ENCODE results near the gene TCEANC2. TPM values are rescaled to one million over a fixed set of nuclear protein-coding genes. Genes with fewer than 3 reads are reported as not detected.
"Not testable (repeated sequence)": the region's sequence is repeated elsewhere in the genome, so short reads cannot be mapped to it uniquely, and the experiment has no call there.

TCEANC2 gene
- polyA plus RNA-seq, 1 donor from 2014 or later: 7.8 TPM

- not testable (repeated sequence) for H3K27ac Mint-ChIP-seq, H3K27me3 Mint-ChIP-seq, H3K9me3 Mint-ChIP-seq, H3K36me3 Mint-ChIP-seq
- Mint-ChIP-seq H3K4me1 (peaks cover 14 to 42% (median 36%) of the 10 kb centered on the region in 3 donors), H3K4me3 (peak overlapping the region in 2 of 4 donors; percentile 28 to 52)
Measured at GRCh38 chr1:54050435-54050834, 3.0 kb upstream of the TCEANC2 start.

DNA sequence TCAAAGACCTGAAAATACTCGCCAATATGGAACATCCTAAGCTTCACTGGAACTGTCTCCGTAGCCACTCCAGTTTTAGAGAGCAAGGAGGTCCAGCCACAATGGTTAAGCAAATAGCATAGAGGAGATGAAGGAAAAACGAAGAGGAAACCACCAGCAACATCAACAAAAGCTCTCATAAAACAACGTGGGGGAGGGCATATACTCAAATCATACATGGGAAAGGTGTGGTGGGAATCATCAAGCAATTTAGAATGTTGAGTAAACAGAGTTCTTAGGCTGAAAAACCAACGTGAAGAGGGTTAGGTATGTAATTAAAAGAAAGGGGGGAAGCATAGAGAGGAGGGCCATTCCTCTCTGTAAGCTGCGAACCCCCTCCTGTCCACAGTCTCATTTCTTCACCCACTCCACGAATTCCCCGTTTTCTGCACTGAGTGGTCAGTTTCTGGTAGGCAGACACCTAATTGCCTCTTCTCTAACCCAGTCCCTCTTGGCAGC, 1.4 kb upstream of the TCEANC2 start:
- H3K4me1 Mint-ChIP-seq: peaks cover 19 to 44% (median 30%) of the 10 kb centered on the region in 3 donors
- no peaks in the 10 kb centered on the region for H3K27me3 Mint-ChIP-seq
- no peak overlapping the region for H3K27ac Mint-ChIP-seq
- H3K4me3 Mint-ChIP-seq: no peak overlapping the region
- no peaks in the 10 kb centered on the region for H3K36me3 Mint-ChIP-seq
- H3K9me3 Mint-ChIP-seq: no peaks in the 10 kb centered on the region

DNA sequence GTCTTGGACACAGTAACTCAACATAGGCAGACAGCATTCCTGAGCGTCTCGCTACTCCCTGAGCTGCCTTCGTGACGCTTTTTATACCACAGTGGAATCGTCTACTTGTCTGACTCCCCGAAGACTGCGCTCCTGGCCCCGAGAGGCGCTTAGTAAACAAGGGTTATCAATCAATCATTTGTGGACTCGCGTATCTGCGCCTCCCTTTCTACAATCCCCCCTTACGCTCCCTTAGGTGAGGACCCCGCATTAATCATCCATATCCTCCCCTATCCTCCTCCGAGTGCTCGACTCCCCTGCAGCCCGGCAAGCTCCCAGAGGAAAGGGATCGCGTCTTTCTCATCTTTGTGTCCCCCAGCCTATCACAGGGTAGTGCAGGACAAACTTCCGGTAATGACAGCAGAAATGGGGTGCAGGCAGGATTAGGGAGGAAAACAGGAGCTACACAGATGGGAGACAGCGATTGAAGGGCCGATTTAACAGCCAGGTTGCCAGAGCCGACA, 926 bp upstream of the TCEANC2 start:
- Mint-ChIP-seq H3K27me3 (no peaks in the 10 kb centered on the region), H3K4me1 (peaks cover 15 to 40% (median 26%) of the 10 kb centered on the region in 3 donors), H3K27ac (no peak overlapping the region), H3K9me3 (no peaks in the 10 kb centered on the region), H3K4me3 (no peak overlapping the region), H3K36me3 (peaks cover 2% of the 10 kb centered on the region)

DNA sequence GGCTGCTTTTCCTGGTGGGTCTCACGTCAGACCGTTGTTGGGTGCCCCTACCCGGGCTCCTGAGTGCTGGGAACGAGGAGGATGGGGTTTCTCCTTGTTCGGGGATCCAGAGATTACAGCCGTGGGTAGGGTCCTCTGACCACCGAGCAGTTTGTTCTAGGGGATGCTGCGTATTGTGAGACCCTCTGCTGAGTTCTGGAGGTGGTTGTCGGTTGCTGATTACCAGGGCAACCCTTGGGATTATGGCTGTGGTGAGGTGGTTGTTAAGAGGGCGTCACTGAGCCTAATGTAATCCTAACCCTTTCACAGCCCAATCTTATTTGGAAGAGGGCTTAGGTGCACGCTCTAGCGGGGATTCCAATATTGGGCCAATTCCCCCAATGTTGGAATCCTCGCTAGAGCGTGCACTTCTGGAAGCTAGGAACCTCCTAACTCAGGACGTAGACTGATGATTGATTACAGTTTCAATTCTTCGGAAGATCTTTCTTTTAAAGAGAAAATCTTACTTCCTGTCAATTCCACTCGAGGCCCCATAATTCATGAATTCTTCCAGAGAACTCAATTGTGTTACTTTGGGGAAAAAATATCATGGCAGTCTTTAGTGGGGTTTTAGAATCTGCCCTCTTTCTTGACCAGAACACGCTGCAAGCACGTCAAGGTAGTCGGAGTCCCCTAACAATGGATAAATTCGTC, 483 bp downstream of the TCEANC2 start:
- H3K36me3 Mint-ChIP-seq: peaks cover 5% of the 10 kb centered on the region
- peak overlapping the region in 1 of 3 donors; percentile 39 for H3K27ac Mint-ChIP-seq
- H3K4me1 Mint-ChIP-seq: peaks cover 15 to 34% (median 25%) of the 10 kb centered on the region in 3 donors
- no peaks in the 10 kb centered on the region for H3K27me3 Mint-ChIP-seq
- H3K9me3 Mint-ChIP-seq: no peaks in the 10 kb centered on the region
- H3K4me3 Mint-ChIP-seq: no peak overlapping the region

DNA sequence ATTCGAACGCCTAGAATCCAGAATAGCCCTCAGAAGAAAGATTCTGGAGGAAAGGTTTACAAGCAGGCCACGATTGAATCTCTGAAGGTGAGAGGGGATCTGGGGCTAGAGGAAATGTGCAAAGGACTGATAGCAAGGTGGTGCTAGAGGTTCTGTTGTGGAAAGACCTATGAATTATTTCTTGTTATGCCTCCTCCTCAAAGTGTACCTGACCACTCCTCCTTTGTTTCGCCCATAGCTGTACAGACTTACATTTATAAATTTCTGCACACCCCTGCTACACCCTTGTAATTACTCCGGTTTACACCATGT, 986 bp downstream of the TCEANC2 start:
- Mint-ChIP-seq H3K4me3 (no peak overlapping the region), H3K4me1 (peaks cover 15 to 33% (median 23%) of the 10 kb centered on the region in 3 donors), H3K27me3 (no peaks in the 10 kb centered on the region), H3K27ac (peak overlapping the region in 1 of 3 donors; percentile 39), H3K36me3 (peaks cover 5% of the 10 kb centered on the region), H3K9me3 (no peaks in the 10 kb centered on the region)

DNA sequence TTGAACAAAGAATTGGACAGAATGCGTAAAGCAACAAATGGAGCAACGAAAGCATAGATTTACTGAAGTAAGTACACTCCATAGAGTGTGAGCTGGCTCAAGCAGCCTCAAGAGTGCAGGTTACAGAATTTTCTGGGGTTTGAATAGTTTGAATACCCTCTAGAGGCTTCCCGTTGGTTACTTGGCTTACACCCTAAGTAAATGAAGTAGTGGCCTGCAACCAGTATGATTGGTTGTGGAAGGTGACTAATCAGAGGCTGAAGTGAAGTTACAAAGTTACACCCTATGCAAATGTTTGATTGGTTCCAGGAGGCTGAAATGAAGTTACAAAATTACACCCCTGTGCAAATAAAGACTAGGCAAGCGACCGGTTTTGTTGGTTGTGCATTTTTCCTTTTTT, 10.9 kb downstream of the TCEANC2 start:
- Mint-ChIP-seq H3K27ac (no peak overlapping the region), H3K27me3 (no peaks in the 10 kb centered on the region), H3K36me3 (peaks cover 1% of the 10 kb centered on the region), H3K9me3 (no peaks in the 10 kb centered on the region), H3K4me1 (peaks cover 0 to 5% (median 3%) of the 10 kb centered on the region in 3 donors), H3K4me3 (no peak overlapping the region)

DNA sequence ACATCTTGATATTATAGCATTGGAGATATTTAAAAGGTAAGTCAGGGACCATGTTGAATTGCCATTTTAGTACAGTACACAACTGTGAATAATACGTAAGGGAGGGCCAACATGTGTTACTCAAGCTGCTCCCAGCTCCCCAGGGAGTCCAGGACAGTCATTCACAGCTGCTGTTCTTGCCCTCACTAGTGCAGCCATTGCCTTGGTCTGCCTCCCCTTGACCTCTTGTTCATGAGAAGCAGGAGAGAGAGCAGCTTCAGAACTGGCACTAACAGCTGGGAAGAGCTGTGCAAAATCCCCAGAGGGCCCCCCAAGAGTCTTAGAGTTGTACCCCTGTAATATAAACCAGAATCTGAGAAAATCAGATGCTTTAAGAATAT, 16.4 kb downstream of the TCEANC2 start:
- Mint-ChIP-seq H3K27ac (no peak overlapping the region), H3K4me3 (no peak overlapping the region), H3K27me3 (no peaks in the 10 kb centered on the region), H3K9me3 (no peaks in the 10 kb centered on the region), H3K4me1 (peaks cover 0 to 5% (median 0%) of the 10 kb centered on the region in 3 donors), H3K36me3 (no peaks in the 10 kb centered on the region)

GRCh38 chr1:54070171-54070837, 16.9 kb downstream of the TCEANC2 start:
- Mint-ChIP-seq H3K36me3 (no peaks in the 10 kb centered on the region), H3K9me3 (no peaks in the 10 kb centered on the region), H3K27ac (no peak overlapping the region), H3K27me3 (no peaks in the 10 kb centered on the region), H3K4me1 (peaks cover 0 to 5% (median 0%) of the 10 kb centered on the region in 3 donors), H3K4me3 (no peak overlapping the region)

DNA sequence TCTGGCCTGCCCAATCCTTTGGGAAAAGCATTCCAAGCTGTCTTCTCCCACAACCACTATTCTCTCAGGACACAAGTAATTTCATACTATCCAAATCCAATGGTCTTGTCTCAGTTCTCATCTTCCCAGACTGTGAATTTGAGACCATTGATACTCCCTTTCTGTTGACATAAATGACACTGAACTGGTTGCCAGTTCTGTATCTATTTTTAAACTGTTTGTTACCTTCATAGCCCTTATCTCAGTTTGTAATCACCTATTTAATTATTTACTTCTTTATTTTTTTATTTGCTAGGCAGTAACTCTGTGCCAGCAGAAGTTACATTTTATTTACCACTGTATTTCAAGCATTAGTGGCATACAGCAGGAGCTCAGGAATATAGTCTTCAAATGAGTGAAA, 24.0 kb downstream of the TCEANC2 start:
- Mint-ChIP-seq H3K27me3 (no peaks in the 10 kb centered on the region), H3K27ac (no peak overlapping the region)

GRCh38 chr1:54080598-54081049, 27.2 kb downstream of the TCEANC2 start:
- no peak overlapping the region for H3K27ac Mint-ChIP-seq
- H3K4me1 Mint-ChIP-seq: peaks cover 2 to 6% (median 4%) of the 10 kb centered on the region in 3 donors
- H3K9me3 Mint-ChIP-seq: no peaks in the 10 kb centered on the region
- H3K36me3 Mint-ChIP-seq: peaks cover 8% of the 10 kb centered on the region
- no peaks in the 10 kb centered on the region for H3K27me3 Mint-ChIP-seq
- H3K4me3 Mint-ChIP-seq: no peak overlapping the region

More for the DNA sequence above, 24.0 kb downstream of the TCEANC2 start:
- Mint-ChIP-seq H3K4me1 (peaks cover 2 to 4% (median 3%) of the 10 kb centered on the region in 3 donors), H3K9me3 (no peaks in the 10 kb centered on the region), H3K36me3 (peaks cover 2% of the 10 kb centered on the region), H3K4me3 (no peak overlapping the region)

- H3K27ac Mint-ChIP-seq: peak overlapping the region in 1 of 3 donors; percentile 43
- peaks cover 15% of the 10 kb centered on the region for H3K36me3 Mint-ChIP-seq
- no peaks in the 10 kb centered on the region for H3K27me3 Mint-ChIP-seq
- no peaks in the 10 kb centered on the region for H3K9me3 Mint-ChIP-seq
- no peak overlapping the region for H3K4me3 Mint-ChIP-seq
- H3K4me1 Mint-ChIP-seq: peaks cover 2 to 6% (median 4%) of the 10 kb centered on the region in 3 donors
Measured at GRCh38 chr1:54081306-54082270, 28.2 kb downstream of the TCEANC2 start.

DNA sequence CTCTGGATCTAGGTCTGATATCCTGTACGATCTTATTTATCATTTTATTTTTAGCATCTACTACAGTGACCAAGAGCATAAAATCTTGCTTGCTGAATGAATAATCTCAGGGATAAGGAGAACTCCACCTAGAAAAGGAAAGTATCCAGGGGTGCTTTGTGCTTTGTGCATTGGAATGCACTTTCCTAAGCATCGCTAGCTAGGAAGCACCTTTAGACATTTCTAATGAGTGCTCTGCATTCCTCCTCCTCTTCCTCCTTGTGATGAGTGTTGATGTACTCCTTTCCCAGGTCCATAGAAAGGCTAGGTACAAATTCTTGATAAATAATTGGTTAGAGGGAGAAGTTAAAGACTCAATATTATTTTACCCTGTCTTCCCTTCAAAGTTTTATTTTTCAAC, 31.4 kb downstream of the TCEANC2 start:
- peaks cover 2 to 4% (median 2%) of the 10 kb centered on the region in 3 donors for H3K4me1 Mint-ChIP-seq
- H3K9me3 Mint-ChIP-seq: no peaks in the 10 kb centered on the region
- H3K27me3 Mint-ChIP-seq: no peaks in the 10 kb centered on the region
- H3K4me3 Mint-ChIP-seq: no peak overlapping the region
- H3K27ac Mint-ChIP-seq: no peak overlapping the region
- peaks cover 15% of the 10 kb centered on the region for H3K36me3 Mint-ChIP-seq

- Mint-ChIP-seq H3K27ac (no peak overlapping the region), H3K4me3 (no peak overlapping the region), H3K4me1 (peaks cover 0 to 2% (median 0%) of the 10 kb centered on the region in 3 donors), H3K27me3 (no peaks in the 10 kb centered on the region), H3K36me3 (peaks cover 15% of the 10 kb centered on the region), H3K9me3 (no peaks in the 10 kb centered on the region)
Measured at GRCh38 chr1:54086754-54087153, 33.3 kb downstream of the TCEANC2 start.

GRCh38 chr1:54088385-54088784, 35.0 kb downstream of the TCEANC2 start:
- Mint-ChIP-seq H3K4me1 (no peaks in the 10 kb centered on the region), H3K4me3 (no peak overlapping the region), H3K27ac (no peak overlapping the region), H3K36me3 (peaks cover 13% of the 10 kb centered on the region), H3K9me3 (no peaks in the 10 kb centered on the region), H3K27me3 (no peaks in the 10 kb centered on the region)

GRCh38 chr1:54091666-54092065, 38.3 kb downstream of the TCEANC2 start:
- Mint-ChIP-seq H3K4me1 (no peaks in the 10 kb centered on the region), H3K36me3 (peaks cover 8% of the 10 kb centered on the region), H3K4me3 (no peak overlapping the region), H3K27me3 (no peaks in the 10 kb centered on the region), H3K9me3 (no peaks in the 10 kb centered on the region), H3K27ac (no peak overlapping the region)

All from IgD-negative memory B cell (primary cell).